Measurements from ENCODE around the gene GALNT14.

The GALNT14 gene

GRCh38 chr2:30931841-30932407 lies 206.3 kb downstream of the GALNT14 start:
- H3K27me3 ChIP-seq = no peaks in the 10 kb centered on the region
- peaks cover 75% of the 10 kb centered on the region for H3K4me1 ChIP-seq
- peaks cover 67% of the 10 kb centered on the region for H3K36me3 ChIP-seq
- peak overlapping the region; percentile 82 for H3K4me2 ChIP-seq
- no peaks in the 10 kb centered on the region for H3K9me3 ChIP-seq
- no peaks in the 10 kb centered on the region for H4K20me1 ChIP-seq
- TF ChIP-seq Cebpa-rat (IDR thresholded peaks at IDR 0.05) = no peak
- no peak overlapping the region; the same call in 1 of the 2 replicates for H3K9ac ChIP-seq
- H3K27ac ChIP-seq = peak overlapping the region; percentile 64
- H3K4me3 ChIP-seq = no peak overlapping the region

GRCh38 chr2:30930716-30931115 lies 207.5 kb downstream of the GALNT14 start:
- H3K9me3 ChIP-seq = no peaks in the 10 kb centered on the region
- H3K4me1 ChIP-seq = peaks cover 87% of the 10 kb centered on the region
- 0 out of 2 replicates have a peak overlapping the region, but pooled peaks have one; percentile 12 for H3K9ac ChIP-seq
- no peak for TF ChIP-seq Cebpa-rat (IDR thresholded peaks at IDR 0.05)
- peak overlapping the region; percentile 64 for H3K27ac ChIP-seq
- H3K27me3 ChIP-seq = no peaks in the 10 kb centered on the region
- peak overlapping the region; percentile 82 for H3K4me2 ChIP-seq
- peaks cover 55% of the 10 kb centered on the region for H3K36me3 ChIP-seq
- no peaks in the 10 kb centered on the region for H4K20me1 ChIP-seq
- no peak overlapping the region for H3K4me3 ChIP-seq

GRCh38 chr2:30927465-30928075 lies 210.7 kb downstream of the GALNT14 start:
- Histone ChIP-seq H3K9me3 (no peaks in the 10 kb centered on the region), H3K4me3 (no peak overlapping the region), H3K9ac (peak overlapping the region; percentile 9; the same call in 1 of the 2 replicates), H3K36me3 (peaks cover 60% of the 10 kb centered on the region), H3K4me2 (peak overlapping the region; percentile 82), H3K4me1 (peaks cover 100% of the 10 kb centered on the region), H3K27me3 (no peaks in the 10 kb centered on the region), H3K27ac (peak overlapping the region; percentile 62), H4K20me1 (no peaks in the 10 kb centered on the region)
- no peak for TF ChIP-seq Cebpa-rat (IDR thresholded peaks at IDR 0.05)

- Histone ChIP-seq H3K9me3 (no peaks in the 10 kb centered on the region), H3K36me3 (peaks cover 60% of the 10 kb centered on the region), H3K4me3 (peak overlapping the region; percentile 39; the same call in 1 of the 2 replicates), H3K4me2 (peak overlapping the region; percentile 82), H3K27ac (peak overlapping the region; percentile 62), H4K20me1 (no peaks in the 10 kb centered on the region), H3K9ac (peak overlapping the region; percentile 9; the same call in 1 of the 2 replicates), H3K4me1 (peaks cover 100% of the 10 kb centered on the region), H3K27me3 (no peaks in the 10 kb centered on the region)
- no peak for TF ChIP-seq Cebpa-rat (IDR thresholded peaks at IDR 0.05)
These were observed 211.6 kb downstream of the GALNT14 start for GRCh38 chr2:30926606-30927005.

- peak overlapping the region; percentile 69; the same call in 1 of the 2 replicates for H3K27ac ChIP-seq
- H3K9me3 ChIP-seq = no peaks in the 10 kb centered on the region
These were observed 214.6 kb downstream of the GALNT14 start for GRCh38 chr2:30923623-30924022.

DNA sequence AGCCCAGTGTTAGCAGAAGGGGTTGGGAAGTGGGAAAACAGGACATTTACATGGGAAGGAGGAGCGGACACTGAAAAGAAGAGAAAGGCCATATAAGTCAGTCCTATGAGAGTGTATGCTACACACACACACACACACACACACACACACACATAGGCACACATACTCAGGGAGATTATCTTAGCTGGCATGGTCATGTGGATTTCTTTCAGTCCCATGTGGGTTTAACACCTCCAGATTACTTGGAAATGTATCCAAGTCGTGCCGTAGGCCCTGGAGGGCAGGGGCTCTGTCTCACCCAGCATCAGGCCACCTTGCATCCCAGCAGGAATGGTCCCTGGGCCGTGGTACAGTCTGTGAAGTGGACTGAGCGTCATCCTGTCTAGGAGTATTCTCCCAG lies 217.7 kb downstream of the GALNT14 start:
- no peak overlapping the region for H3K9ac ChIP-seq

More at GRCh38 chr2:30923623-30924022, 214.6 kb downstream of the GALNT14 start:
- H3K27me3 ChIP-seq = no peaks in the 10 kb centered on the region
- H3K4me2 ChIP-seq = peak overlapping the region; percentile 82
- peaks cover 65% of the 10 kb centered on the region for H3K36me3 ChIP-seq
- peaks cover 78% of the 10 kb centered on the region for H3K4me1 ChIP-seq
- no peak overlapping the region for H3K4me3 ChIP-seq
- no peak for TF ChIP-seq Cebpa-rat (IDR thresholded peaks at IDR 0.05)
- H4K20me1 ChIP-seq = no peaks in the 10 kb centered on the region
- H3K9ac ChIP-seq = no peak overlapping the region

DNA sequence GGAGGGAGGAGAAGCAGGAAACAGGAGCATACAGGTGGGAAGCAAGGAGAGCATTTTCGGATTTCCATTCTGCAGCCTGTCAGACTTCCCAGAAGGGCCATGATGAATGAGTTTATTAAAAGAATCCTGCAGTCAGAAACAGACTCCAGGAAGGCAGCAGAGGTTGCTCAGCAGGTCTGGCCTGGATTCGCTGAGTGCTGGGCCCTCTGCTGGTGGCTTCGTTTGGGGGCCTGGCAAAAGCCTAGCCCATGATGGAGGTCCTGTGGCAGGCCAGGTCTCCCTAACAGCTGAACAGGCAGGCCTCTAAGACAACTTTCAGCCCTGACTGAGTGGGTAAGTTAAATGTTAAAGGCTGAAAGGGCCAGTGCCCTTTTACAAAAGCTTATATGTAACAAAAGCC lies 222.8 kb downstream of the GALNT14 start:
- H3K36me3 ChIP-seq = peaks cover 85% of the 10 kb centered on the region
- H3K27me3 ChIP-seq = no peaks in the 10 kb centered on the region
- peaks cover 14% of the 10 kb centered on the region for H3K9me3 ChIP-seq
- H3K4me1 ChIP-seq = peaks cover 8% of the 10 kb centered on the region
- no peak overlapping the region for H3K9ac ChIP-seq
- H4K20me1 ChIP-seq = no peaks in the 10 kb centered on the region
- H3K27ac ChIP-seq = no peak overlapping the region
- no peak overlapping the region for H3K4me2 ChIP-seq
- TF ChIP-seq Cebpa-rat (IDR thresholded peaks at IDR 0.05) = no peak
- H3K4me3 ChIP-seq = no peak overlapping the region

More for the DNA sequence above, 217.7 kb downstream of the GALNT14 start:
- Histone ChIP-seq H3K9me3 (no peaks in the 10 kb centered on the region), H3K36me3 (peaks cover 85% of the 10 kb centered on the region), H3K4me1 (peaks cover 50% of the 10 kb centered on the region), H4K20me1 (no peaks in the 10 kb centered on the region), H3K27ac (no peak overlapping the region), H3K27me3 (no peaks in the 10 kb centered on the region), H3K4me3 (no peak overlapping the region), H3K4me2 (no peak overlapping the region)
- no peak for TF ChIP-seq Cebpa-rat (IDR thresholded peaks at IDR 0.05)

GRCh38 chr2:30914456-30914855 lies 223.8 kb downstream of the GALNT14 start:
- Histone ChIP-seq H3K27me3 (no peaks in the 10 kb centered on the region), H3K4me2 (no peak overlapping the region), H3K4me1 (peaks cover 8% of the 10 kb centered on the region), H4K20me1 (no peaks in the 10 kb centered on the region), H3K4me3 (no peak overlapping the region), H3K36me3 (peaks cover 80% of the 10 kb centered on the region), H3K27ac (no peak overlapping the region), H3K9ac (no peak overlapping the region), H3K9me3 (peaks cover 20% of the 10 kb centered on the region)
- no peak for TF ChIP-seq Cebpa-rat (IDR thresholded peaks at IDR 0.05)

GRCh38 chr2:30912056-30912455 lies 226.2 kb downstream of the GALNT14 start:
- Histone ChIP-seq H3K27ac (no peak overlapping the region), H3K4me2 (no peak overlapping the region), H3K27me3 (no peaks in the 10 kb centered on the region), H3K4me1 (peaks cover 8% of the 10 kb centered on the region), H4K20me1 (no peaks in the 10 kb centered on the region), H3K9me3 (peaks cover 20% of the 10 kb centered on the region), H3K36me3 (peaks cover 61% of the 10 kb centered on the region), H3K4me3 (no peak overlapping the region), H3K9ac (no peak overlapping the region)
- TF ChIP-seq Cebpa-rat (IDR thresholded peaks at IDR 0.05) = no peak

DNA sequence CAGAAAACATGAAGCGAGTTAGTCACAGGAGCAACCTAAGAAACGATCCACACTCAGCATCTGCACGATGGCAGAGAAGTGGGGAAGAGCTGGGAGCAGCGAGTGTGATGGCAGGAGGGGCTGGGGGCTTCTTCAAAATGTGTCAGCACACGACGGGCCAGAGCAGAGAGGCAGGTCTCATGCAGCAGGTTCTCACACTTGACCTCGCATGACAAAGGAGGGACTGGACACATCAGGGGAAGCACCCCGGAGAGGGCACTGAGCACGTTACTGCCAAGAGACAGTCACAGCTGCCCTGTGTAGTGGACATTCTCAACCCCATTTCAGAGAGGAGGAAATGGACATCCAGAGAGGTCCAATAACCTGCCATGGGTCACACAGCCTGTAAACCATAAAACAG lies 226.9 kb downstream of the GALNT14 start:
- TF ChIP-seq Cebpa-rat (IDR thresholded peaks at IDR 0.05) = no peak
- no peak overlapping the region for H3K4me3 ChIP-seq
- peaks cover 8% of the 10 kb centered on the region for H3K4me1 ChIP-seq
- no peaks in the 10 kb centered on the region for H3K27me3 ChIP-seq
- peaks cover 57% of the 10 kb centered on the region for H3K36me3 ChIP-seq
- H3K27ac ChIP-seq = no peak overlapping the region
- peaks cover 20% of the 10 kb centered on the region for H3K9me3 ChIP-seq
- H3K9ac ChIP-seq = no peak overlapping the region
- no peak overlapping the region for H3K4me2 ChIP-seq
- no peaks in the 10 kb centered on the region for H4K20me1 ChIP-seq

Data from BLaER1 (cell line).